HG03565 (cell line): Measurements from ENCODE around the gene GRK5.

Source experiments
- ATAC-seq: cut with Tn5 transposase; IDR thresholded peaks from one replicate; pipeline ENCODE4 v1.9.1; 2021; ENCODE audit warnings: mild to moderate bottlenecking, moderate library complexity; ENCODE audit not compliant: unreplicated experiment

The GRK5 gene

DNA sequence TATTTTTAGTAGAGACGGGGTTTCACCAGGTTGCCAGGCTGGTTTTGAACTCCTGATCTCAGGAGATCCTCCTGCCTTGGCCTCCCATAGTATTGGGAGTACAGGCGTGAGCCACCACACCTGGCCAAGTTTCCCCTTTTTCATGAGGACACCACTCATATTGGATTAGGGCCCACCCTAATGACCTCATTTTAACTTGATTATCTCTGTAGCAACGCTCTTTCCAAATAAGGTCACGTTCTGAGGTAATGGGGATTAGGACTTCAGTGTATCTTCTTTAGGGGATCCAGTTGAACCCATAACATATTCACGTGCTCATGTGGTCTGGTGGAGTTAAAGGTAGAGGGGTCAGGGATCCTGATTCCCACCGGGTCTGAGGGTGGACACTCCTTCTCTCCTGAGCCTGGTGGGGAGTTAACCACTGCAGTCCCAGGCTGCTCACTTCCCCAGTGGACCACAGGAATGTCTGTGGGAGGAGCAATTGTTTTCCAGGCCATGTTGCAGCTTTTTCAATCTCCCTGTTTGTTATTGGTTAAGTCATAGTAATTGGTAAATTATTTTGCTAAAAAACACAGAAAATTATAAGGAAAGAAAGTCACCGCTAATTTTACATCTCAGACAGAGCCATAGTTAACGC is 130.5 kb downstream of the GRK5 start:
- ATAC-seq = no peak

DNA sequence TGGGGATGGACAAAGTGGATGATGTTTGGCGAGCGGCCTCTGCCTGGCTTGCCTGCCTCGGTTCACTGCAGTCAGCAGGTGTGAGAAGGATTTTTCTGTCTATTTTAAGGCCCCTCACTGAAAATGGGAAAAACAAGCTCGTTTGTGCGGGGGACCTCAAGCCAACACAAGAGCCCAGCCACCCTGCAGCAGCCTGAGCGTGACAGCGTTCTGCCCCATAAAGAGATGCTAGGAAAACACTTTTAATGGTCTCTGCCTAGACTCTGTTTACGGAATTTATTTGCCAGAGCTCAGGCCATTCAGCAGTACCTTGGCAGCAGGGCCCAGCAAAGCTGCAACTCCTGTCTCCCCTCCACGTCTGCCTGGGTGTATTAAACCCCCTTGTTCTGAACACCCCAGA is 131.7 kb downstream of the GRK5 start:
- no peak for ATAC-seq

DNA sequence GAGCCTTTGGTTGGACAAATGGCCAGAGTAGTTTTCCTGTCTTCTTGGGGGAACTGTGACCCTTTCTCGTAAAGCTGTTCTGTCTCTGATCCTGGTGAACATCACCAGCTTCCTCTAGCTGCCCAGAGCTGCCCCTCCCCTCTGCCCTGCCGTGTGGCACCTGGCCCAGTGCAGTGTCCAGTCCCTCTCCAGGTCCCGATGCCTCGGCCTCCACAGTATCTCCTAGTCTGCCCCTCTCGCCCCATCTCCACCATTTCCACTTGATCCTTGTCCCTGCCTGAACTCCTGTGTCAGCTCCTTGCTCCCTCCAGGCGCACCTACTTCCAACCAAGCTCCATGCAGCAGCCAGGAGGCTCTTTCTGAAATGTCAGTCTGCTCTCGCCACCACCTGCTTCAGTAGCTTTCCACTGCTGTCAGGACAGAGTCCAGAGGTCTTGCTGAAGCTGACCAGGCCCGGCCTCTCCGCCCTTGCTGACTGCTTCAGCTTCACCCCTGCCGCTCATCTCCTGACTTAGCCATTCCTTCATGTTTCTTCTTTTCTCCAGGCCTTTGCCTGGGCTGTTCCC is 133.6 kb downstream of the GRK5 start:
- ATAC-seq = no peak

DNA sequence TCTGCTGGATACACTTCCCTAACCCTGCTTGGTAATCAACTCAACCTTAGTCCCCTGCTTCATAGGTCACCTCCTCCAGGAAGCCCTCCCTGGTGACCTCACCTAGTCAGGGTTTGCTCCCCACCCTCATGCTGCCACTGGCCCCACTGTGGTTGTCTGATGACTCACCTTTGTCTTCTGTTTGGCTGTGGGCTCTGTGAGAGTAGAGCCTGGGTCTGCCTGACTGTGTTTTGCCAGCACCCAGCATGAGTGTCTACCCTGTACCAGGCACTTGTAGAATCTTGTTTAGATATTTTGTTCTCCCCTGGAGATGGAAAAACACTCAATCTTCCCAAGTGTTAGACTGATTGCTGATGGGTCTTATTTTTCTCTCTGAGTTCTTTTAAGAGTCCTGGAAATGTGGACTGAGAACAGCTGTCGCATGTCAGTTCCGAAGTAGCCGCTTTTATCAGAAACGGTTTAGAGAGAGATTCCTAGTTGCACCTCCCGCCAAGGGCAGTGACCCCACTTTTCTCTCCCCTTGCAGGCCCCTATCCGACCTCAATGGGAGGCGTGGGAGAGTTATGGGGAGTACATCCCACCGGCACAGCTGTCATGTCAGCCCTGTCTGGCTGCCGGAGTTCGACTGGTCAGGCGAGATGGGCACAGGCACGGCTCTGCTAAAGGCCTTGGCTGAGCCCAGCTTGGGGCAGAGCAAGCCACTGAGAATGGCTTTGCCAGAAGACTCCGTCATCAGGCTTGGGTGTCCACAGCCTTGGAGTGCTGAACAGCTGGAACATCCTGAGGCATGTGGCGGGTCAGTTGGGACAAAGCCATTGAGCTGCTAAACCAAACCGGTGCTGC is 134.3 kb downstream of the GRK5 start:
- ATAC-seq = no peak

DNA sequence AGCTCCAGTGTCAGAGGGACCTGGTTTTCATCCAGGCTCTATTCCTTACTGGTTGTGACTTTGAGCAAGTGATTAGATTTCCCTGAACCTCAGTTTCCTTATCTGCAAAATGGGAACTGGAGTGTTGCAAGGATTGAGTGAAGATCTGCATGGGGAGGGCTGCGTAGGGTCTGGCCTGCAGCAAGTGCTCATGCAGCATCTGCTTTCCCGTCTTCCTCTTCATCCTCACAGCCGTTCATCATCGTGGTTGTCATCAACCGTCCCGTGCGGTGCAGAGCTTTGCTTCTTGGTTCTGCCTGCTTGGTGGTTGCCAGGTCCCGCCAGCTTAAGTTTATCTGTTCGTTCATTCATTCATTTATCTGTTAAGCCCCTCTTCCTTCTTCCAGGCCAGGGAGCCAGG is 135.0 kb downstream of the GRK5 start:
- no peak for ATAC-seq

DNA sequence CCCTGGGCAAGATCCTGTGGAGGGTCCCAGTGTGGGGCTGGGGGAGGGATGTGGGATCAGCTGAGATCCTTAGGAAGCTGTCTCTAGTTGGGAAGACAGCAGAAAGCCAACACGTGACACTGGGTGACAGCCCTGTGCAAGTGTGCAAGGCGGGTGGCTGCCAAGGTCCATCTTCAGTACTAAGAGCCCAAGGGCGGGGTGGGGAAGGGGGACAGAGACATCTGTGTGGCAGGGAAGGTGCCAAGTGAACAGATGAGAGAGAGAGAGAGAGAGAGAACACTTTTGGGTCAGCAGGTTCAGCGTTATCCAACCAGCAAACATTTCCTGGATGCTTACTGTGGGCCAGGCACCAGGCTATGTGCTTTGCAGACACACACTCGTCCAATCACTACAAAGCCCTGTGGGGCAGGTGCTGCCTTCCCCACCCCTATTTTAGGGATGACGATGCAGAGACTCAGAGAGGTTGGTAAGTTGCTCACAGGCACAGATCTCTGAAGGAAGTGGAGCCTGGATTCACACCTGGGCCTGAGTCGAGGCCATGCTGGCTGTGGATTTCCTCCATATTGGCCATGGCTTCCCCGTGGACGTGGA is 135.7 kb downstream of the GRK5 start:
- no peak for ATAC-seq

DNA sequence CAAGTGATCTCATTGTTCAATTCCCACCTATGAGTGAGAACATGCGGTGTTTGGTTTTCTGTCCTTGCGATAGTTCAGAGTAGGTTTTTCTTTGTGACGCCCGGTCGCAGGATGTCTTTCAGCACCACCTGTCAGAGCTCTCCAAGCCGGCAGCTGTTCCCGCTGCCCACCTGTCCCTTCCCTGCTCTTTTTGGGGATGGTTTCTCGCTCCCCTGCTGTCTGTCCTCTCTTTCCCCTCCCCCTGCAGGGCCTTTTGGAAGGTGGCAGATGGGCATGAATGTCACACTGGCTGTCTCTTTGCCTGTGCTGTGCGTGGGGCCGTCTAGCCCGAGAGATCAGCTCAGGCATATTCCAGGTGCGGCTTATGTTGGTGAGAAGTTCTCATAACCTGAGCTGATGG is 137.0 kb downstream of the GRK5 start:
- ATAC-seq = no peak

DNA sequence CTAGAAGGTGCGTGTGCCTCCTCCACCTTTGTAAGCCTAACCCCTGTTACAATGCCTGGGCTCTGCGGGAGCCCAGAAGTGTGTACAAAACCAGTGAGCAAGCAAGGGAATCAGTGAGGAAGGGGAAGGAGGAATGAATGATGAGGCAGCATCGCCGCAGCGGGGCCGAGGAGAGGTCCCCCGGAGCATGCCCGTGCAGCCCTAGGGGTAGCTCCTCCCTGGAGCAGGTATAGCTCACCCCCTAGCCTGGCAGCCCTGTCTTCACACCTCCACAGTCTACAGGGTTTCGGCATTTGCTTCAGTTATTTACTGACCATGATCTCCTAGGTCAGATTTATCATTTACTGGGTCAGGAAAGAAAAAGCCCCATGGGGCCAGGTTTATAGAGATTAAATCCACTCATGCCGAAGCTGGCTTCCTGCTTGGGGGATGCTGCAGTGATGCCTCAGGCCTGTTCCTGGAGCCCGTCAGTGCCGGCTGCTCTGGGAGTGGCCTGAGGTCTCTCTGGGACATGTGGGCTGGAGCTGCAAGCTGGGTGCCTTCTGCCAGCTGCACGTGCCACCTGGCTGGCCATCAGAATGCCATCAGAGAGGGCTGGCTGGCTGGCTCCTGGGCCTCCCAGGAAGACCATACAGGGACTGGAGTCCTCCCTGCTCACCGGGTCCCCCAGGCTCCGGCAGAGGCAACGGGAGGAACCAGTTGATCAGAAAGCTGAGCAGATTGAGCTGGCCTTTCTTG is 138.9 kb downstream of the GRK5 start:
- no peak for ATAC-seq

DNA sequence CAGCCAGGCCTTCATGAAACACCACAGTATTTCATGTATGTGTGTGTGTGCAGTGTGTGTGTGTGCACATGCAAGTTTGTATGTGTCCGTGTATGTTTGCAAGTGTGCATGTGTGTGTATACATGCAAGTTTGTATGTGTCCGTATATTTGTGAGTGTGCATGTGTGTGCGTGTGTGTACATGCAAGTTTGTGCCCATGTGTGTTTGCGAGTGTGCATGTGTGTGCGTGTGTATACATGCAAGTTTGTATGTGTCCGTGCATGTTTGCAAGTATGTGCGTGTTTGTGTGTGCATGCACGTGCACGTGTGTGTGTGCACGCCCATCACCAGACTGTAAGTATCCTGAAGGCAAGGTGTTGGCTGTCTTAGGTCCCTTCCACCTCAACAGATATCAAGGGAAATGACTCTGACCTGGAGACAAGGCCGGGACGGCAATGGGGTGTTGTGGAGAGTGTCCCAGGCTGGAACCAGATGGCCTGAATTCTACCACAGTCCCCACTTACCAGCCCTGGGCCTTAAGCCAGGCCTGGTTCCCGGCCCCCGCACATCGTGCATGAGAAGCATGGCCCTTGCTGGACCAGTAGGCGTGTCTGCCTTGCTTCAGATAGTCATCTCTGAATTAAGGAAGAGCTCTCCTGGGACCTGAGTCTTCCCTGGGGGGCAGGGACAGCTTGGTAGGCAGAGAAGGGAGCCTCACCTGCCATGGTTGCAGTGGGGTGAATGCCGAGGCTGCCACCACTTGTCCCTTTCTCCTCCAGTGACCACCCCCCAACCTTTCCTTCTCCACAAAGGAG is 140.0 kb downstream of the GRK5 start:
- no peak for ATAC-seq

DNA sequence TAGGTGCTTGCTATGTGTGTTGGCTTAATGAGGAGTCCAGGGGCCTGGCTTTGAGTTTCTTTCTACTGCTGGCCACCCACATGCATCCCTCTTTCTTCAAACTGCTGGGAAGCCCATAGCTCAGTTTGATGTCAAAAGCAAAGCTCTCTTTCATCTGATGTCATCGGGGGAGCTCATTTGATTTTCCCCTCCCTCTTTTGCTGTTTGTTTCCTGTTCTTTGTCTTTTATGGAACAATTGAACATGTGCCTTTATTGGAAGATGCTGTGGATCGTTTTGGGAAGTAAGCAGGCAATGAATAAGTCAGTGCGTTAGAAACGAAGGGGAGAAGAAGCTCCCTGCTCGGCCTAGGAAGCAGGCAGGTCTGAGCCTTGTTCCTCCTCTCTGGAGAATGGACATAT is 140.7 kb downstream of the GRK5 start:
- ATAC-seq = no peak

DNA sequence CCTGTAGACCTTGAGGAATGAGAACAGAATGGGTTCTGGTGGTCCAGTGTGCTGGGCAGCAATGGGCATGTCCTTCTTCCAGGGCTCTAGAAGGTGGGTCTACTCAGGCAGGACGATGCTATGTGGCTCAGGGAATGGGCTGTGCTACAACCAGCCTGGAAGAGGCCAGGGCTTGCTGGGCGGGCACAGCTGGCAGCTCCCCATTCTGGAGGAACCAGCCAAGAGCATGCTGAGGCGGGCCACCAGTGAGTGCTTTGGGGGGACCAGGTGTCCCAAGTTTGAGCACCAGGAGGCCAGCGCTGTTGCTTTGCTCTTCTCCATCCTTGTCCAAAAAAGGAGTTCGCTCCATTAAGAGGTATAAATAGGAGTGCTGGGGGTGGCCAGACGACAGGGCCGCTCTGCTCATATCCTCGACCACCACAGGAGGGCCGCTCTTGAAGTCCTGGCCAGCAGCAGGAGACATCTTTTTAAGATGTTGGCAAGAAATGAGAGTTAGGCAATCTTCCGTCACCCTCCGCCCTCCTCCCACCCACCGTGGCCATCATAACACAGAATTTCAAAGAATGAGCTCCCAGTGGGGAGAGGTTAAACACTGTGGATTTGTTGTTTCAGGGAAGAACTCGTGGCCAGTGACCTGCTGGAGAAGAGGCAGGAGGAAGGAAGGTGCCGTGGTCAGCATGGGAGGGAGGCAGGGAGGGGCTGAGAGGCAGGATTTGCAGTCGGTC is 141.3 kb downstream of the GRK5 start:
- no peak for ATAC-seq

DNA sequence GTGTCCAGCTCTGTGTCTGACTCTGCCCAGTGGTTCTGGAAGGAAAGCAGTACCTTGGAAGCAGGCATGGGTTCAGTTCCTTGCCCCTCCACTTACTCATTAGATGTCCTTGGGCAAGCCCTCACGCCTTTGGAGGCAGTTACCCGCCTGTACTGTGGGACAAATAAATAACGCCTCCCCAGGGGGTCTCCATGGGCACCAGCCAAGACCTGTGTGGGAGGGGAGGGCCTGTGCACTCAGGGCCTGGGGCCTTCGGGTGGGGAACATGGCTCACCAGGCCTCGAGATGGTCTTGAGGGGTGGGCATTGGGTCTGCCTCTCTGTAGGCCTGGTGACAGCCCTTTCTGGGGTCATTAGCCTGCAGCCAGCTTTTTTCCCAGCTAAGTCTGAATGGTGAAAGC is 142.0 kb downstream of the GRK5 start:
- no peak for ATAC-seq

DNA sequence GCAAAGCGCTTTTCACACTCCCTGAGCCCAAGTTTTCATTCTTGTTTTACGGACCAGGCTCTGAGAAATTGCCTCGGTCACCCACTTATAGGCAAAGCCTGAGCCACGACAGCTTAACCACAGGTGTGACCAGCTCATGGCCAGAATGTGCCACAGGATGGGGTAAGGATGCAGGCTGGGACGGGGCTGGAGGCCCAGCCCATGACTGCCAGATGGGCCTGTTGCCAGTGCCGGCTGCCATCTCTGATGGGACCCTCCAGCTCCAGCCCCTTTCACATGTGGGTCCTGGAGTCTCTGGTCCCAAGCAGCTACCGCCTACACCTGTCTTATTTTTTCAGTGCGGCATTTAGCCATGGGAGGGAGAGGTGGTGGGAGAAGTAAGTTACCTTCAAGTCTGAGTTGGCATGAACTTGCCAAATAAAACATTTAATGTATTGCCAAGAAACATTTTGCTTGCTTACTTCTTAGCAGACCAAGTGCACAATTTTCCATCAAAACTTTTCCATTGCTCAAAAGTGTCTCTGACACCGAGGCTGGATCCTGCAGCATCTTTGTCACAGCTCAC is 142.6 kb downstream of the GRK5 start:
- ATAC-seq = no peak

DNA sequence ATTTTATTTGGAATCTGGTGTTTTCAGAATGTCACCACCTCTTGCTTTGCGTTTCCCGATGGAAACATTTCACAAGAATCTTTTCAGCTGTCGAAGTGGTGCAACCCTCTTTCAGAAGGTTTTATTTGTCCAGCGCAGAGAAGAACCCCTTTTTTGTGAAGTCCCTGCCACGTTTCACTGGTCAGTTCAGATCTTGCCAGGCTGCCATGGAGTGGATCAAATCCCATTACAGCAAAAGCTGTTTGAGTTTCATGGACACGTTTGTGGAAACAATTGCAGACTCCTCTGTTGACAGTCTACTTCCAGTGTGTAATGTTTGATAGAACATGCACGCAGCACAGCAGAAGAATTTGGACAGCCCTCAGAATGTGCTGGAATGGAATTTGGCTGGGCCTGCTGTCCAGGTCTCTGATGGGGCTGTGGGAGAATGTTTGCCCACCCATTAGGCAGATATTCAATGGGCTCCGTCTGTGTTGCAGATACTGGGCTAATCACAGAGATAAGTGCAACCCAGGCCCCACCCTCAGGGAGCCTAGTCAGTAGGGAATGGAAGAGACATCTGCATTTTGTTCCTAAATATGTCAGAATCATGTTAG is 143.2 kb downstream of the GRK5 start:
- ATAC-seq = no peak

DNA sequence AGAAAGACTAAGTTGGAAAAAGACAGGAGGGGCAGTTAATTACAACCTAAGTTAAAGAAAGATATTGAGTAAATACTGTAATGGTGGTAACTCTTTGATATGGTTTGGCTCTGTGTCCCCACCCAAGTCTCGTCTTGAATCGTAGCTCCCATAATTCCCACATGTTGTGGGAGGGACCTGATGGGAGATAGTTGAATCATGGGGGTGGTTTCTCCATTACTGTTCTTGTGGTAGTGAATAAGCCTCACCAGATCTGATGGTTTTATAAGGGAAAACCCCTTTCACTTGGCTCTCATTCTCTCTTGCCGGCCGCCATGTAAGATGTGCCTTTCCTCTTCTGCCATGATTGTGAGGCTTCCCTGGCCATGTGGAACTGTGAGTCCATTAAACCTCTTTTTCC is 143.8 kb downstream of the GRK5 start:
- ATAC-seq = no peak

DNA sequence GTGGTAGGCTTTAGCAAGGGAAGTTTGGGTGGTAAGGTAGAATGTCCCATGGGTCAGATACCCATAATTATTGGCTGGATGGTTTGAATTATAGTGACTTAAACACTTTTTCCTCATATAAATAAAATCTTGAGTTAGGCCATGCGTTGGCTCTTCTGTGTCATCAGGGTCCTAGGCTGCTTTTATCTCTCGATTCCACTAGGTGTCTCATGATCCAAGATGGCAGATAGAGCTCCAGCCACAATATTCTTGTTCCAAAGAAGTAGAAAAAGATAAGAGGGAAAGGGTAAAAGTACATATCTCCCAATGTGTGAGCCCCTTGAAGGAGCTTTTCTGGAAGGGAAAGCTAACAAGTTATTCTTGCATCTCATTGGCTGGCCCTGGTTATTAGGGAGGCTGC is 144.7 kb downstream of the GRK5 start:
- no peak for ATAC-seq

DNA sequence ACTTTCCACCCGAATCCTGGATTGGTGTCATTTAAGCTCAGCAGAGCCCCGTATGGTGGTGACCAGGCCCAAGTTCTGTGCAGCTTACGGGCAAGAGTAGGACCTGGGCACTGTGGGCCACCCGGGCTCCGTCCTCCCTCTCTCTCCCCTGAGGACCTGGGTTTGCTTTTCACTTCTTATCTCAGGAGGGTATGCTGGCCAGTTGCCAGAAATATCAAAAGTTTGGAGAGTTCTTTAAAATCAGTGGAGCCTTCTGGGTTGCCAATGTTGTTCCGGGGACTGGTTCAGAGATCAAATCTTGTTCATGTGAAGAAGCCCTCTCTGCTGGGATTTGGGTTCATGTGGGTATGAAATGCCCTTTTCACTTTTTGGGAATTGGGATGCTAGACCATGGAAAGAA is 145.4 kb downstream of the GRK5 start:
- no peak for ATAC-seq

DNA sequence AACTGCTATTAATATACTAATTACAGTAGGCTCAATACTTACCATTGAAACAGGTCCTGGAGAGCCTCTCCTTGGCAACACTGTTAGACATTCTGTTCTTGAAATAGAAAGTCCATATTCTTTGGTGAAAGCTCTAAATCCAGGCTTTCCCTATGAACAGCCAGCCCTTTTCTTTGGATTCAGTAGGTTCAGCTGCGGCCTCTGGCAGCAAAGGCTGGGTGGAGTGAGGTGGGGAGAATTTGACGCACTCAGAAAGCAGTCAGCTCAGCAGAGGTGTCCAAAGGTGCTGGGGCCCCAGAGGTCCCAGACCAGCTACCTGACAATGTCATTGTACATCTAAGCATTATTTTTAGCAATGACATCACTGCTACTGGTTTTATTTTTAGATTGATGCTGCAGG is 146.1 kb downstream of the GRK5 start:
- no peak for ATAC-seq

DNA sequence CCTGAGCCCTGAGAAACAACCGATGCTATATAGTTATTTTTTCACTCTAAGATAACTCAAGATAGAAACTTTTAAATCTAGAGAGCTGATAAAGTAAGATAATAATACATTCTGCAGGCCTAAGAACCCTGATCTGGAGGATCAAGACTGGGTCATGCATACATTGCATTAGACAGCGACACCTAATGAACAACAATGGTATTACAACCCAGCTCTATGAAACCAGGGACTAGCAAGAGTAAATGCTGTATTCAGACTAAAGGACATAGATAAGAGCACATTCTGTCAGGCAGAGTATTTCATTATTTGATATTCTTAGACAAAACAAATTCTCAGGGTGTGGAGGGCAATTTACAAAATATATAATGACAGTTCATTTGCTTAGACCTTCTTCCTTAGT is 148.6 kb downstream of the GRK5 start:
- no peak for ATAC-seq
